ENCODE results near the gene ITIH2. TPM values are rescaled to one million over a fixed set of nuclear protein-coding genes. Genes with fewer than 3 reads are reported as not detected.

Gene ITIH2
- total and polyA plus RNA-seq, 4 donors, result 261 to 1,345 (median 532) TPM

- TF ChIP-seq FOXA2 (IDR thresholded peaks at IDR 0.05) (no peak), TAF1 (conservative IDR thresholded peaks at IDR 0.05) (no peak), ATF3 (IDR thresholded peaks at IDR 0.05) (no peak), SP1 (IDR thresholded peaks at IDR 0.05) (no peak), ZBTB33 (IDR thresholded peaks at IDR 0.05) (no peak), GABPA (IDR thresholded peaks at IDR 0.05 in 1 of 2, conservative IDR thresholded peaks at IDR 0.05 in 1 of 2) (no peak), FOXA1 (IDR thresholded peaks at IDR 0.05) (no peak), NR2F2 (IDR thresholded peaks at IDR 0.05) (no peak), RXRA (IDR thresholded peaks at IDR 0.05) (no peak), HNF4A (conservative IDR thresholded peaks at IDR 0.05) (peak in 1 of 2 donors; percentile 27), YY1 (IDR thresholded peaks at IDR 0.05) (no peak), CTCF (IDR thresholded peaks at IDR 0.05; ENCODE audit: low read depth, low read length, missing input control) (peak; percentile 51), HNF4G (IDR thresholded peaks at IDR 0.05) (no peak), MAX (IDR thresholded peaks at IDR 0.05) (no peak), REST (IDR thresholded peaks at IDR 0.05) (no peak), RAD21 (IDR thresholded peaks at IDR 0.05) (peak; percentile 73 to 81)
- no peak overlapping the region for H3K27ac ChIP-seq (ENCODE audit: low read depth in 1 of 2, low read length in 2 of 2)
- 54% methylated on average over 7 of the region's 7 CpGs for WGBS
- H3K4me1 ChIP-seq (ENCODE audit: control insufficient read depth in 4 of 4, insufficient read depth in 4 of 4, low read length in 3 of 4), result peaks cover 0 to 2% (median 0%) of the 10 kb centered on the region in 4 donors
- H3K9me3 ChIP-seq (ENCODE audit: control insufficient read depth in 4 of 4, low read length in 3 of 4), result no peaks in the 10 kb centered on the region
- DNase-seq (ENCODE audit: low spot score), result no peak
- peaks cover 7 to 40% (median 35%) of the 10 kb centered on the region in 4 donors for H3K36me3 ChIP-seq (ENCODE audit: control insufficient read depth in 4 of 4, insufficient read depth in 3 of 4, low read depth in 1 of 4, low read length in 3 of 4)
- no peak overlapping the region for H3K4me3 ChIP-seq (ENCODE audit: low read depth in 1 of 3, low read length in 3 of 3)
- H3K9ac ChIP-seq (ENCODE audit: low read depth in 1 of 2, low read length in 2 of 2), result no peak overlapping the region
- H3K27me3 ChIP-seq (ENCODE audit: control insufficient read depth in 4 of 4, insufficient read depth in 4 of 4, low read length in 3 of 4), result no peaks in the 10 kb centered on the region
Observed at GRCh38 chr10:7756360-7756992, 53.4 kb downstream of the ITIH2 start.

All from liver (tissue), 9 donors.